GM18519 (cell line): Measurements from ENCODE around the gene NOPCHAP1.

Experiments
- ATAC-seq: cut with Tn5 transposase; IDR thresholded peaks from one replicate; pipeline ENCODE4 v1.9.1; 2021; ENCODE audit warnings: mild to moderate bottlenecking, moderate library complexity; ENCODE audit not compliant: unreplicated experiment, low FRiP score

NOPCHAP1 gene

GRCh38 chr12:105015543-105015942 lies 29.4 kb downstream of the NOPCHAP1 start:
- ATAC-seq, result no peak

- ATAC-seq, result no peak
Measured at GRCh38 chr12:105018012-105018411, 31.9 kb downstream of the NOPCHAP1 start.

- no peak for ATAC-seq
Measured at GRCh38 chr12:105018776-105019175, 32.7 kb downstream of the NOPCHAP1 start.

- no peak for ATAC-seq
Measured at GRCh38 chr12:105020241-105020962, 34.3 kb downstream of the NOPCHAP1 start.

GRCh38 chr12:105024928-105025327 lies 38.8 kb downstream of the NOPCHAP1 start:
- no peak for ATAC-seq

- ATAC-seq, result no peak
Measured at GRCh38 chr12:105025890-105026289, 39.8 kb downstream of the NOPCHAP1 start.

GRCh38 chr12:105026411-105026810 lies 40.3 kb downstream of the NOPCHAP1 start:
- no peak for ATAC-seq

GRCh38 chr12:105030820-105031807 lies 45.0 kb downstream of the NOPCHAP1 start:
- peak; percentile 74 for ATAC-seq

- ATAC-seq, result no peak
Measured at GRCh38 chr12:105032703-105033357, 46.7 kb downstream of the NOPCHAP1 start.

- ATAC-seq, result no peak
Measured at GRCh38 chr12:105033851-105034250, 47.7 kb downstream of the NOPCHAP1 start.
